Muscle of arm (tissue), 12 donors: ENCODE results near the gene SPRING1. TPM values are rescaled to one million over a fixed set of nuclear protein-coding genes. Genes with fewer than 3 reads are reported as not detected.
A peak's percentile ranks its signal among the peaks of the same experiment; 100 is the strongest.

Source experiments
- DNase-seq: peaks from one replicate; pipeline ENCODE4 v3.0.0-alpha.2; 2013
- polyA plus RNA-seq, 12 donors: library from polyadenylated mRNA; unstranded; fragments of 120-200 nt; gene quantifications; one replicate each; pipeline ENCODE4 v1.2.1, GENCODE V29; 2013; ENCODE audit not compliant: insufficient read length in 12 of 12

Gene SPRING1
- polyA plus RNA-seq, 12 donors, result 8.4 to 29.4 (median 13.5) TPM; not detected in 1

DNA sequence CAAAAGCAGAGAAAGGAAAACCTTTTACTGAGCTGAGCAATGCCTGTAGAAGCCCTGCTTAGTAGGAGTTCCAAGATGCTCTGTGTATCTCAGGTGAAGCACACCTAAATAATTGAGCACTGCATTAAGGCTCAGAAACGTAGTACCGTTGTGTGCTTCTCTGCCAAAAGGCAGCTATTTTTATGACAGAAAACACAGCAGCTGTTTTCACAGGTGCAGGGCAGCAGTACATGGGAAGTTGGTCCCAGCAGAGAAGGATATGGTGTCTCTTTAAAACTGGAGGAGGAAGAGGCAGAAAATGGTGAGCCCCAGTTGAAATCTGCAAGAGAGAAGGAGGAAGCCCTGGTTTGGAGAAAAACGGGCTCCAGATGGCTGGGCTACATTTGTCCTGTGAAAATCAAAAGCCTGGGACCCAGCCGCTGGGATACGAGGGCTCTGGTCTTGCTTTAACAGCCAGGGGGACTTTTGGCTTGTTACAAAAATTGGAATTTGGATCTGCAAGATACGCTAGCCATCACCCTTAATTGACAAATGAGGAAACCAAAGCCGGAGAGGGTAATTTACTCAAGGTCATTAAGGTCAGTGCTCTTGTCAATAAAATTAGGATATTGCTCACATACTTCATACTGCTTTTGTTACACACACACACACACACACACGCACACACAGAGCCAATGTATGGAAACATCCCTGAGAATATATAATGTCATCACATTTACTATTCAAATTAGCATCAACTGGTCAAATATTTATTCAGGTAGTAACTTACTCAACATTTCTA lies 27.3 kb downstream of the SPRING1 start:
- no peak for DNase-seq

DNA sequence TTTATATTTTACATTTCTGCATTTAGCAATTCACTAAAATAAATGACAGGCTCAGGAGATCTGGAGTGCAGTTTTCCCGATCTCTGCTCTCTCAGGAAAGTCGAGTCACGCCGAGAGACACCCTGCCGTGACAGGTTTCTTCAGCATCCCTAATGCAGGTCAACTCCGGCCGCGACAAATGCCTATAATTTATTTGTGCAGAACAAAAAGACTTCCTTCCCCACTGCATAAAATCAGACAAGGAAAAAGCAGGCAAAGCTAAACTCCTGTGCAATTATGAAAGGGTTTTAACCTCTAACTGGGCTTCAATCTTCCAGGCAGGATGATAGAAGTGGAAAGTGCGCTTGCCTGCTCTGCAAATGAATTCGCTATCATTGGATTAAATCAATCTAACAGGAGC lies 28.1 kb downstream of the SPRING1 start:
- DNase-seq, result no peak

DNA sequence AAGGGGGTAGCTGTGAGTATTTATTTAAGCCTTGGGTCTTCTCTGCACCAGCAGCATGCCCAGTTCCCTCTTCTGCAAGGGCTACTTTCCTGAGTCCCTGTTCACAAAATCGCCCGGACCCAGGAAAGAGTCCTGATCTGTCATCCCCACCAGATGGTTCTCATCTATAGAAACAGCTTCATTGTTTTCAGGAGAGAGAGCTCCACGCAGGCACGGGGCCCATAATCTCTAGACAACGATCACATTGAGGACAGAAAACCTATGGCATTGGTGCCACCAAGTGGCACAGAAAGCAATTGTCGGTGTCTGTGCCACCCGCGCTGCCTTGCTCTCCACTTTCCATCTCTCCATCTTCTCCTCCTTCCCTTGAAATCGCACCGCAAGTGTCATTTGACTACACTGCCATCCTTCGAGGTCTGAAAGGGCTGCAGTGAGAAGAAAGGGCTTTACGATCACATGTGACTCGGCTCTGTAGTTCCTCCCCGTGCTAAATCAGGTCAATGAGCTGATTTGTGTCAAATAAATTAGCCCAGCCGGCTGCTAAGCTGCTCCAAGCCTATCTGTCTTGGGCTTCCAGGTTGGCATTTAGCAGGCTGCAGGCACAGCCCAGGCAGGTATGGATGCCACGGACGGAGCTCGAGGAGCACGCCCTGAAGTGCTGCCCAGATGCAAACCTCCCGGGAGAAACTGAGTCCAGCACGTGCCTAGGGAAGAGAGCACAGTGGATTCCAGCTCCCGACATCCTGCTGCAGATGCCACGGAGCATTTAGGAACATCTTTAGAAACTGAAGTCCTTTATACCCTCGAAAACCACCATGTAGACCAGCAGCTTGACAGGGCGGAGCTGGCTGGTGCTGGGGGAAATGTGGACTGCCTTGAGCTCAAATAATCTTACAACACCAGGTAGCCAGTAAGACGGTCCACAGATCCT lies 28.8 kb downstream of the SPRING1 start:
- DNase-seq, result peak; percentile 69

DNA sequence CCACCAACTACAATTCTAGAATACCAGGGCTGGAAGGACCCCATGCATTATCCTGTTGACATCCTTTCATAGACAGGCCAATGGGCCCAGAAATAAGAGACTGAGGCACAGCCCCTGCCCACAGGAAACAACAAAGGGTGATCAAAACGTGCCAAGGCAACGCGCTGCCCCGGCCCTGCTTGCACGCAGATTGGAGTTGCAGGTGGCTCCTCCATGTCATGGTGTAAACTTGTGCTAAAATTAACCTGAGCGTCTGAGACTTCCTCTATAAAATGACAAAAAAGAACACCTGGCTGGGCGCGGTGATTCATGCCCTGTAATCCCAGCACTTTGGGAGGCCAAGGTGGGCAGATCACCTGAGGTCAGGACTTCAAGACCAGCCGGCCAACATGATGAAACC lies 30.1 kb downstream of the SPRING1 start:
- DNase-seq, result no peak

DNA sequence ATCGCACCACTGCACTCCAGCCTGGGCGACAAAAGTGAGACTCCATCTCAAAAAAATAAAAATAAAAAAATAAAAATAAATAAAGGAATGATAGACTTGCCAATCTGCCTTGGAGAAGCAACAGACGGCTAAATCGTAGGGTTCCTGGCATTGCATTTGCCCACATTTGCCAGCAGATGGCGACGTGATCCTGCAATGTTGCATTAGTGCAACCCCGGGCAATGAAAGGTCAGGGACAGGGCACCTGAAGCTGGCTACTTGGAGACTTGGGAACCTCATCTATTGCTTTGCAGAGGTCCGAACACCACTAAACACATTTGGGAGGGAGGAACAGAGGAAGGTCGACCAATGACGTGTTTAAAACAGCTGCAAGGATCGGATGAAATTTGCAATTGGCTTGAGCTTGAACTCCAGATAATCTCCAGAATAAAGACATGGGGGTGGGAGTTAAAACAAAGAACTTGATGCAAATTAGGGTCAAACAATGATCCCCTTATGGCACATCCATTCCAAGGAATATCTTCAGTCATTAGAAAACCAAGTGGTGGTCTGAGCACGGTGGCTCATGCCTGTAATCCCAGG lies 34.6 kb downstream of the SPRING1 start:
- DNase-seq, result peak; percentile 67

DNA sequence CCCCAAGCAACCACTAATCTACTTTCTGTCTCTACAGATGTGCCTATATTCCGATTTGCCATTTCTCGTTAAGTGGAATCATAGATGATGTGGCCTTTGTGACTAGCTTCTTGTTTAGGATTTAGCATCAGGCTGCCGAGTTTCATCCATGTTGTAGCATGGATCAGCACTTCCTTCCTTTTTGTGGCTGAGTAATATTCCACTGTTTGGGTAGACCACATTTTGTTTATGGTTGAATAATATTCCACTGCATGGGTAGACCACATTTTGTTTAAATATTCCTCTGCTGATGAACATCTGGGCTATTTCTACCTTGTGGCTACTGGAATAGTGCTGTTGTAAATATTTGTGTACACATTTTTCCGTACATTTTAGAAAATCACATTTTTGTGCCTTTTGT lies 36.4 kb downstream of the SPRING1 start:
- DNase-seq, result no peak

DNA sequence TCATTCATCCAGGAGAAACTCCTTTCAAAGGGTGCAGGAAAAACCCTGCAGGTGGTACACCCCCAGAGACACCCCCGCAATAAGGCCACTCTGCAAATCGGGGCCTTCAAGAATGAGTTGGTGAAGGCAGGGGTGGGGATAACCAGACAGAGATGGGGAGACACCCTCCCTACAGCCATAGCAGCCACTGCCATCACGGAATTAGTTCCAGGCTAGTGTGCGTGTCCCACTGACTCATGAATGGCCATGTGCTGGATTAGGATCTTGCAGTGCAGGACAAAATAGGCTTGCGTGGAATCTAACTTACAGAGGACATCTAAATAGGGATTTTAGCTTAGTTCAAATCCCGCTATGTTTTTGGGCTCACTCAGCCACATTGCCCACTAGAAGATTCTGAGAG lies 37.8 kb downstream of the SPRING1 start:
- no peak for DNase-seq

DNA sequence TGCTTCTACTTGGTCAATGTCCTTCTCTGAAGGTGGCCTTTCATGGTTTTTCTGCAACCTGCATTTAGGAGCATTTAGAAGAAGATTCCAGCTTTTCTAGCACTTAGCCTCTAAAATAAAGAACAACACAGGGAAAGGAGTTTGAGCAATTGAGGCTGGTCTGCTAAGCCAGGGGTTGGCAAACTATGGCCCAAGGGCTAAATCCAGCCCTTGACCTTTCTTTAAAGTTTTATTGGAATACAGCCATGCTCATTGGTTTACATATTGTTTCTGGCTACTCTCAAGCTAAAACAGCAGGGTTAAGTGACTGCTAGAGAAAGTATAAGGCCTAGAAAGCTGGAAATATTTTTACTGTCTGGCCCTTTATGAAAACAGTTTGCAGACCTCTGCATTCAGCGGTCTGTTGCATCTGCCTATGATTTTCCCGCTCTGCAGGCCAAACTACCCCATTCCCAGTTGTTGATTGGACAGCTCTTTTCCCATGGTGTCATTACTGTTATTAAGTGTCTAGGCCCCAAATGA lies 39.3 kb downstream of the SPRING1 start:
- no peak for DNase-seq

DNA sequence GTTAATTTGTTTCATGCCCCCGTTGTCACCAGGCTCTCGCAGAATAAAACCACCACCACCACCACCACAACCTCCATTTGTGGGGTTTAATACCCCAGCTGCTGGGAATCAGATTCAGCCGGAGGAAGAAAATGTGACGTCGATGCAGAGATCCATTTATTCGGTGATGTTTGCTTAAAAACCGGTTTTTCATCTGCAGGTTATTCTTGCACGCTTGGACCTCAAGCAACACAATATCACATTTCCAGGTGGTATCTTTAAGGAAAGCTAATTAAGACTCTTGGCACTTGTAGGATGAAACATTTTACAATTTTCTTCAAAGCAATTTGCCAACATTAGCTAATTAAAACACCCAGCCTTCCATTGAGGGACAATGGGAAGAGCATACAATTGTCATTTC lies 39.8 kb downstream of the SPRING1 start:
- DNase-seq, result no peak

DNA sequence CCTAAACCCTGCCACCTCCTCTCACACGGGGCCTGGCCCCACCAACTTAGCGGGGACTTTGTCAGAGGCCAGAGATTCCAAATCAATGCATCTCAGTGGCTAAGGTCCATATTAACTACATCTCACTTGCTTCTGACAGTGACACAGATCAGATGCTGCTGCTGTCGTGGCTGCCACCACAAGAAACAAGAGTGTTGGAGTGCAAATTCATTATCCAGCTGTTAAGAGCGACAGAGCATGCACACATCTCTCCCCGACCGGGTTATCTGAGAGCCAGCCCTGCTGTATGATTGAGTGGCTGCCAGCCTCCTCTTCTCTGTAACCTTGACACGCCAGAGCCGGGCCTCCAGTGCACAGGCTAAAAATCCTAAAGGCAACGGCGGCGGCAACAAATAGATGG lies 40.2 kb downstream of the SPRING1 start:
- DNase-seq, result no peak

GRCh38 chr12:116697305-116697704 lies 40.6 kb downstream of the SPRING1 start:
- DNase-seq, result no peak

DNA sequence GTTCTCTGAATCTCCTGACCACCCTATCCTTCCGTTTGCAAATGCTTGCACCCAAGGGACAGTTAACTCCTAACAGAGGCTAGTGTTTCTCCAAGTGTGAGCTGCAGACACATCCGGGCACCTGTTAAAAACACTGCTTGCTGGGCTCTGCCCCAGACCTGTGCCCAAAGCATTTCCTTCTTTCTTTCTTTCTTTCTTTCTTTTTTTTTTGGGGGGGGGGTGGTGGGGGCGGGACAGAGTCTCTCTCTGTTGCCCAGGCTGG lies 42.5 kb downstream of the SPRING1 start:
- no peak for DNase-seq

GRCh38 chr12:116694653-116695463 lies 43.0 kb downstream of the SPRING1 start:
- no peak for DNase-seq

- DNase-seq, result no peak
These were observed 44.3 kb downstream of the SPRING1 start for GRCh38 chr12:116693286-116694227.

- DNase-seq, result no peak
These were observed 45.3 kb downstream of the SPRING1 start for GRCh38 chr12:116692605-116693004.

- DNase-seq, result no peak
These were observed 46.2 kb downstream of the SPRING1 start for GRCh38 chr12:116691636-116692035.

DNA sequence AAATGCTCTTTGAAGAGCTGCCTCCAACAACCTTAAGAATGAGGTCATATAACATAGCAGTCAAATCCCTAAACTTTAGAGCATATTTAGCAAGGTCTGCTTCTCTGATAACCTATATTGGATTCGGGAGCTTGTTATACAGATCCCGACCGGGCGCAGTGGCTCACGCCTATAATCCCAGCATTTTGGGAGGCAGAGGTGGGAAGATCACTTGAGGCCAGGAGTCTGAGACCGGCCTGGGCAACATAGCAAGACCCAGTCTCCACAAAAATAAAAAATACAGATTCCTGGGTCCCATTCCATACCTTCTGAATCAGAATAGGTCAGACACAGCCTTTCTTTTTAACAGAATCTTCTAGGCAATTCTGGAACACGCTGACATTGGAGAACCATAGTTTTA lies 46.7 kb downstream of the SPRING1 start:
- no peak for DNase-seq

DNA sequence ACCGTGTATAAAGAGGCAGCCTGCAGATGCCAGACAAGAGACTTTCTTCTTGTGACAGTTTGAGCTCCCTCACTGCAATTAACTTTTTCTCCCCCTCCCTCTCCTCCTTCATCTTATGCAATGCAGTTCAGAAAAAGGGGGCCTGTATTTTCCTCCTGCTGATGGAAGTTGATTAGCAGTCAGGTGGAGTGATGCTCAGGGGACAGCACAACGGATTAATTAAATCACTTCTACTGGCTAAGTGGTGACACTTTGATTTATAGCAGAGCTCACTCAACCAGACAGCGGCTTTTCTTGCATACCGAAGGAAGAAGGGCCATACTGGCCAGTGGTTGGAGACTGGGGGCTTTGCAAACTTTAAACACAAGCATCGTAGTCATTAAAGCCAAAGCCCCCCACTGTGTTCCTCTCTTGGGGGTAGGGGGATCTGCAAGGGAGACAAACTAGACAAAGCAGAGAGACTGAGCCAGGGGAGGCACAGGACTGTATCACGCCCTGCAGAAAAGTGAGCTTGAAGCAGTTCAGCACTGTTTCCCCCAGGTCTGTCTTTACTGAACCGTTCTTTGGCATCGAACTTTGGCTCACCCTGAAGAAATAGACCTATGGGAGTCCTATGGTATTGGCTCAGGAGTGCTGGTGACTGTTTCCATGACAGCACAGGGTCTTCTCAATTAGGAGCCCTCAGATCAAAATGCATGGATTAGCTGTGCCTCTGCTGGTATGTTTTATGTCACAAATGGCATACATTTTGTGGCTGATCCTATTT lies 47.7 kb downstream of the SPRING1 start:
- no peak for DNase-seq

GRCh38 chr12:116689521-116689920 lies 48.3 kb downstream of the SPRING1 start:
- DNase-seq, result no peak
